Jurkat, Clone E6-1 (cell line): ENCODE data around the gene TMEM132D.

ENCODE experiments used
- DNase-seq: peaks from one replicate; pipeline ENCODE4 v3.0.0-alpha.2; 2011; ENCODE audit warnings: low read depth, low spot score
- H3K4me3 ChIP-seq: 2 replicates; pipeline ENCODE4 v1.5.1; 2011; ENCODE audit warnings: mild to moderate bottlenecking, low read length, control low read depth, moderate library complexity

The TMEM132D gene

DNA sequence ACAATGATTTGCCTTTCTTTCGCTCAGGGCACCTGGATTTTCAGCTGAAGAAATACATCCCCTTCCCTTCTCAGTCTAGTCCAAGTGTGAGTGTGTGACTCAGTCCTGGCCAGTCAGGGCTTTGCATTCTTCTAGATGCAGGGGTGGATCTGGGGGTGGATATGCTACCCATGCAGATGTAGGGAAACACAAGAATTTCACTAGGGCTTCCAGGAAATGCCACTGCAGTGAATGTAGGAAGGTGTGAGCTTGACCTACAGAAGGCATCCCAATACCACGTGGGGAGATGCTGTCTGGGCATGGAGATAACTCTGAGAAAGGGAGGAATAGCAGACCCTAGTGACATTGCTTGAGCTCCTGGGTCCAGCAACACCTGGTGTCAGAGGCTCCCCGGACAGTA lies 646.3 kb downstream of the TMEM132D start:
- no peak for DNase-seq
- no peak overlapping the region for H3K4me3 ChIP-seq

DNA sequence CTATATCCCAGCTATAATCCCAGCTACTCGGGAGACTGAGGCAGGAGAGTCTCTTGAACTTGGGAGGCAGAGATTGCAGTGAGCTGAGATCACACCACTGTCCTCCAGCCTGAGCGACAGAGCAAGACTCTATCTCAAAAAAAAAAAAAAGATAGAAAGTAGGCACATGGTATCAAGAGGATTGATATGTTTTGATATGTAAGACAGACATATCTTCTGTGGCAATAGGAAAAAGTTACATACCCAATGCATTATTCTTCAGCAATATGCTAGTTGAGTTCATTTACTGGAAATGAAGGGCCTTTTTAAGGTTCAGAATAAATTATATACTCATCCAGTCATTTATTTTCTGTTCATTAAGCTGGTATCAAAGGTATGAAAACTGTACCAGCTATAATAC lies 657.2 kb downstream of the TMEM132D start:
- H3K4me3 ChIP-seq, result no peak overlapping the region
- no peak for DNase-seq

DNA sequence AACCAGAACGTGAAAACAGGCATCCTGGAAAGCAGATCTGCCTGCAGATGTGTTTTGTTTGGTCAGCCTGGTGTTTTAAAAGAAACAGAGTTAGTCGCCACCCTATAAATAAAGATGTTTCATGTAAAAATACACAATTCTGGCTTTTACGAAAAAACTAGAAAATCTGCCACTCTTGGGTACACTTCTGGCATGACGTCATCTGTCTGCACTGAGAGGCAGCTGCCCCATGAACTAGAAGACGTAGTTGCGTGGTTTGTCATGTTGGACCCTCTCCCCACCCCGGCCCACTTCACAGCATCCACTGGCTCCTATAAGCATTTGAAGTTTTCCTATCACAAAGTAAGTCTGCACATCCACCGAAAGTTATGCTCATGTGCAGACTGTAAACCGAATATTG lies 658.1 kb downstream of the TMEM132D start:
- H3K4me3 ChIP-seq, result no peak overlapping the region
- DNase-seq, result no peak

DNA sequence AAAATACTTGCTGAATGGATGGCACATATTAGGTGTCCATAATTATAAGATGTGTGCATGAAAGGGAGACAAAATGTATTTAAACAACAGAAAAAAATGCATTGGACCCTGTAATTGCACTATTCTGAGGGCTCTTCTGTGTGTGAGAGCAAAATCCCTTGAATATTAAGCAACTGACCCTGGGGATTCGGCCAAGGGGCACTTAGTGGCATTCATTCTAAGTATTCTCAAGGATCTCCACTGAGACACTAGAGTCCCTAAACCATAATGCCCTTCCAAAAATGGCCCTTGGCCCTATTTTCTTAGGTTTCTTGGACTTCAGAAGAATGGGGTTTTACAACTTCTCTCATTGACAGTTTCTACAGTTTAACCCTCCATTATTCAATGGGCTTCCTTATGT lies 662.0 kb downstream of the TMEM132D start:
- no peak overlapping the region for H3K4me3 ChIP-seq
- no peak for DNase-seq

DNA sequence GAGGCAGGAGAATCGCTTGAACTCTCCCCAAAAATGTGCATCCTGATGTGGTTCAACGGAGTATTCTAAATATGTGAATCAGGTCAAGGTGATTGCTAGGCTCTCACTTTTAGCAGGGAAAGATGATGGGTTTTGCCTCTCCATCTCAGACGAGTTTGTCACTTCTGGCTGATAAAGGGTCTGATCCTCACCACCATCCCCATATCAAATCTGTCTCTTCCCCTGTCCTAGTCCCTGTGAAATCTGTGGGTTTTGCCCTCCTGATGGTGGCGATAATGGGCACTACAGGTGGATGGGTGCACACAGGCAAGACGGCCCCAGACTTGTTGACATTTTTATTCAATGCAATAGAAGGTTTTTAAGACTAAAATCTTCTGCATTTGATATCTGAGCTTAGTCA lies 665.9 kb downstream of the TMEM132D start:
- no peak for DNase-seq
- no peak overlapping the region for H3K4me3 ChIP-seq

DNA sequence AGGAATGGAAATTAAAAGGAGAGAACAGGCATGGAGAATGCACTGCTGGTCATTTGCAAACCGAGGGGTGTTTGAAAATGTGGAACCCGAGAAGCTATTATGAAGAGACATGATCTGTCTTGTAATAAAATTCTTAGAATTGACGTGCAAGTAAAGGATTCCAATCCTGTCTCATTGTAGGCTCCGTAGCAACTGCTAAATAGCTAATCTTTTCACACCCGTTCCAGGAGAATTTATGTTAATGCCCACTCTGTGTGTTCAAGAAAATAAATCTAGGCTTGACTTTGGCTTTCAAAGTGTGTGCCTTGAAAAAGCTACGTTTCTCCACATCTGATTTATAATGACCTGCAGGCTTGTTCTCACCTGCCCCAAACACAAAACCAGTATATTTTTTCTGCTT lies 669.6 kb downstream of the TMEM132D start:
- DNase-seq, result no peak
- no peak overlapping the region for H3K4me3 ChIP-seq

DNA sequence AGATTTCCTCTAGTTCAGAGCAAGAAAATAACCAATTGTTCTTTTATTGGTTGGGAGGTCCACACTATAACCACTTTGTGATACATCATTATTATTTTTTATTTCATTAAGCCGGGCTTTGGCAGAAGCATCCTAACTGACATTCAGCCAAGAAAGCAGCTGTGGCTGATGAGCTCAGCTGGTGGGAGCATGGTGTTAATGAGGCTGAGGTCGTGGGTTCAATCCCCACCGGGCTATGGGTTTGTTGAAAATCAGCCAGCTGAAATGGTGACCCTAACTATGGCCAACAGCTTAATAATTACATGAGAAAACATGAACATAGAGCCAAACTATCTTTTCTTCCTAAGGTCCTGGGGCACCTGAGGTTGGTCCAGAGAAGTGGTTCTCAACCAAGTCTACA lies 672.3 kb downstream of the TMEM132D start:
- no peak for DNase-seq
- no peak overlapping the region for H3K4me3 ChIP-seq

DNA sequence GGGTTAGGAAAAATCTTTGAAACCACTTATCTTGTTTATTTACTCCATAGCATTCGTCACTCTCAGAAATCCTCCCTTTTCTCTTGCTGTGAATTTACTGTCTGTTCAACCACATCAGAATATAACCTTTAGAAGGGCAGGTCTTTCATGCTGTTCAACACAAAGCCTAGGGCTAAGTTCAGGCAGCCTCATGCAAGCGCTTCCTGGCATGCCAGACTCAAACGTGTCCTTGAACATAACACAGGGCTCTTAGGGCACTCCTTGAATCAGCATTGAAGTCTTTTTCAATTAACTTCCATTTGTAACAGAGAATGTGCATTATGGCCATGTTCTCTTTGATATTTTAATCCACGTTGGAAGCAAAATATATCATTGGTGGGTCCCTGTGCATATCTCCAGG lies 672.8 kb downstream of the TMEM132D start:
- no peak for DNase-seq
- no peak overlapping the region for H3K4me3 ChIP-seq

DNA sequence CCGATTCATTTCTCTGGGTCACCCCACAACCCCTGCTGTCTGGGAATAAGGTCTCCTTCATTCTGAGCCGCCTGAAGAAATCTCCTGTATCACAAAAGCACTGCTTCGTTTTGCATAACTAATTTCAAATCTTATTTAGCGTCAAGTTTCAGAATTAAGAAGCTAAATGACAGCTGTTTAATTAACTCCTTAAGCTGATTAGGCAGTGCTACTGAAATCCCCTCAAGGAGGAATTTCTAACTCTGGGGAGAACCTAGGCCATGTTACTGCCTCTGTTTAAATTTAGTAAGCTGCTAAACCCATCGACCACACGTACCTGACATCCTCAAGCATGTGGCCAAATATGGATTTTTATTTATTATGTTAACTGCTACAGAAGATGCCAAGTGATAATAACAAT lies 677.0 kb downstream of the TMEM132D start:
- DNase-seq, result no peak
- H3K4me3 ChIP-seq, result no peak overlapping the region

DNA sequence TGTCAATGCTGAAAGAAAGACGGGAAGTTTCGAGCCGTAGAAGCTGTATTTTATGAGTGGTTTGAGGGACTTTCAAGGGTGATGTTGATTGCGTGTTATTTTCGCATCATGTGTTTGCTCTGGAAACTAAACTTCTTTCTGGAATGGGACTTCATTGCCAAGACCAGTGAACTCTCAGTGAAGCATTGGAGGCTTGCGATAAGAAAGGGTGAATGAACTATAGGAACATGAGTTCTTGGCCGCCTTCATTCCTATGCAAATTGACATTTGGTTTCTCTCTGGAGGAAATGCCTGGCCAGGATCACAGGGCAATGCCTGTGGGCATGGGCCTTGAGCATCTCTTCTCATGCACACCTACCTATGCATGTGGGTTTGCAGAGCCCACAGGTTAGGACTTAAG lies 677.8 kb downstream of the TMEM132D start:
- no peak overlapping the region for H3K4me3 ChIP-seq
- no peak for DNase-seq

DNA sequence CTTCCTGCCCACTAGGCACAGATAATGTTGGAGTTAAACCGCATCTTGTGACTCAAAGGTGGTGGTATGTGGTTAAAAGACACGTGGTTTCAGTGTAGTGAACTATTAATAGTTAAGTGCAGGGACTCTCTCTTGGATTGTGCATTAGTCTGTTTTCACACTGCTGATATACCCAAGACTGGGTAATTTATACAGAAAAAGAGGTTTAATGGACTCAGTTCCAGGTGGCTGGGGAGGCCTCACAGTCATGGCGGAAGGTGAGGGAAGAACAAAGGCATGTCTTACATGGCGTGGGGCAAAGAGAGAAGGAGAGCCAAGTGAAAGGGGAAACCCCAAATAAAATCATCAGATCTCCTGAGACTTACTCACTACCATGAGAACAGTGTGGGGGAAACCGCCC lies 688.3 kb downstream of the TMEM132D start:
- H3K4me3 ChIP-seq, result no peak overlapping the region
- DNase-seq, result peak; percentile 71

DNA sequence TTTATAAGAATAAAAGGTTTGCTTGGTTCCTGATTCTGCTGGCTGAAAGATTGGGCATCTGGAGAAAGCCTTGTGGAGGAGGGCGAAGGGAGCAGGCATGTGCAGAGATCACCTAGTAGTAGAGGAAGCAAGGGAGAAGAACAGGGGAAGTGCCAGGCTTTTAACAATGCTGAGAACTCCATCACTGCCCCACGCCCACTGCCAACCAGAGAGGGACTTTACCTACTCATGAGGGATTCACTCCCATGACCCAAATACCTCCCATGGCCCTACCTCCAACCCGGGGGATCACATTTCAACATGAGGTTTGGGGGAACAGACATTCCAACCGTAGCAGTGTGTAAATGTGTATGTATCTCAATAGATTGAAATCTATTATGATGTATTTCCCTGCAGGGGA lies 690.3 kb downstream of the TMEM132D start:
- H3K4me3 ChIP-seq, result no peak overlapping the region
- no peak for DNase-seq

DNA sequence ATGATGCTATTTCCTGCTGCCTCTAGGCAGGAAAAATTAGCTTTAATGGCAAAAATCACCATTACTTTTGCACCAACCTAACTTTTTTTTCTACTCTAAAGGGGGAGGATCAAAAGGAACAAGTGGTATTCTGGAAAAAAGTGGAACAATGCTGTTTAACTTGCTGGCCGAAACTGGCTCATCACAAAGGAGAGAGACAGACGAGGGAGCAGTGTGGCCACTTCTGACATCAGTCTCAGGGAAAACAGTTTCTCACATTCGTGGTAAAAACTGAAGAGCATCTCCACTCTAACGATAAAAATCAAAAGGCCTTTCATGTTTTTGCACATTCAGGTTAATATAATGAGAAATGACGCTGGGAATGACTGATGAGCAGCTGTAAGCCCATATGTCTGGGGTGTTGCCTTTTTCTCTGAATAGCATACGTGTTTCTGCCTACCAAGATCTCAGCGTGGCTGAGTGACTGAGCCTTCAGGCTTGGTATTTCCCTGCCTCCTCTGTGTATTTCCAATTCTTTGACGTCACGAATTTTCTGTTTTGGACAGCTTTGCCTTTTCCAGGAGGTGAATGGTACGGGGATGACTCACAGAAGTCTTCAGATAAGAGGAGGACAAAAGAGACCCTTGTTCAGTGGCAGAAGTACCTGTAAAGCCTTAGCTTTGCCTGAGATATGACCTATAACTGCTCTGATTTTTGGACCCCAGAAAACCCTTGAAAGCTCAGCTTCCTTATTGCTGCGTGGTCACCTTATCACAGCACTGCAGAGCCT lies 691.8 kb downstream of the TMEM132D start:
- DNase-seq, result no peak

DNA sequence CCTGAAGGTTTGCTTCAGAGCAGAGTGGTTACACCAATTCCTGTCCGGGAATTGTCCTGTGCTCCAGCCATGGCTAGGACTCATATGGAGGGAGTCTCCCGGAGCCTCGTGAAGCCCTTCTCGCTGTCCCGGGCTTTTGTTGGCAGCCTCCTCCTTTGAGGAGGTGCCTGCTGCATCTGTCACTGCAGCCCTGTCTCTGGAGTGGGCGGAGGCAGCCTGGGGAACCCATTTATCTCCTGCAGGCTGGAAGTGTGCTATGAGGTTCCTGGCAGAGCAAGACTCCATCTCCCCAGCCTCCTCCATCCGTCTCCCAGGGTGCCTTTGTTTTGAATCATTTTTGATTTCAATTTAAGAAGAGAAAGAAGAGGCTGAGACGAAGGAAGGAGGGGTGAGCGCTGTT lies 695.3 kb downstream of the TMEM132D start:
- no peak for DNase-seq
- H3K4me3 ChIP-seq, result no peak overlapping the region

More for the DNA sequence above, 691.8 kb downstream of the TMEM132D start:
- H3K4me3 ChIP-seq, result no peak overlapping the region

DNA sequence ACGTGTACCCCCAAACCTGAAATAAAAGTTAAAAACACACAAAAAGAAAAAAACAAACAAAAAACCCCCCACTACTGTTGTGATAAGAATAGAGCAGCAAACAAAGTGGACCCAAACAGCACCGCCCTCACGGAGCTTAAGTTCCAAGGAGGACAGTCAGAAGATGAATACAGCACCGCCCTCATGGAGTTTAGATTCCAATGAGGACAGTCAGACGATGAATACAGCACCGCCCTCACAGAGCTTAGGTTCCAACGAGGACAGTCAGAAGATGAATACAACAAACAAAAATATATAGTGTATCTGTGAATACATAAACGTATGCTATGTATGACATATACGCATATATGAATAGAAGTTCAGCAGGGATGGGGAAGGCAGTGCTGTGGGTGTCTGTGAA lies 696.7 kb downstream of the TMEM132D start:
- no peak overlapping the region for H3K4me3 ChIP-seq
- DNase-seq, result no peak

DNA sequence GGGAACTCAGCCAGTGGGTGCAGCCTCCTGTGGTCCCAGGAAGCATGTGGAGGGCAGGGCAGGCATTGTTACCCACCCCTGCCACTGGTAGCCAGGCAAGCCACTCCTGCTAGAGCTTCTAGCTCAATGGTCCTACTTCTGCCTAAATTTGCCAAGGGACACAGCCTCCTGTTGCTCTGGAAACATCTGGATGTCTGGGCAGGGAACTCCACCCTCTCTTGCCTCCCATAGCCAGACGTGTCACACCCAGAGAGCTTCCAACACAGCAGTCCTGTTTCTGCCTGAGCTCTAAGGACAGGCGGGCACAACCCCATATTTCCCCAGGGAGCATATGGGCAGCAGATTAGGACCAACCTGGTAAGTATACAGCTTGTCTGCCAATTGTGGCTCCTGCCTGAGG lies 700.4 kb downstream of the TMEM132D start:
- H3K4me3 ChIP-seq, result no peak overlapping the region
- no peak for DNase-seq

DNA sequence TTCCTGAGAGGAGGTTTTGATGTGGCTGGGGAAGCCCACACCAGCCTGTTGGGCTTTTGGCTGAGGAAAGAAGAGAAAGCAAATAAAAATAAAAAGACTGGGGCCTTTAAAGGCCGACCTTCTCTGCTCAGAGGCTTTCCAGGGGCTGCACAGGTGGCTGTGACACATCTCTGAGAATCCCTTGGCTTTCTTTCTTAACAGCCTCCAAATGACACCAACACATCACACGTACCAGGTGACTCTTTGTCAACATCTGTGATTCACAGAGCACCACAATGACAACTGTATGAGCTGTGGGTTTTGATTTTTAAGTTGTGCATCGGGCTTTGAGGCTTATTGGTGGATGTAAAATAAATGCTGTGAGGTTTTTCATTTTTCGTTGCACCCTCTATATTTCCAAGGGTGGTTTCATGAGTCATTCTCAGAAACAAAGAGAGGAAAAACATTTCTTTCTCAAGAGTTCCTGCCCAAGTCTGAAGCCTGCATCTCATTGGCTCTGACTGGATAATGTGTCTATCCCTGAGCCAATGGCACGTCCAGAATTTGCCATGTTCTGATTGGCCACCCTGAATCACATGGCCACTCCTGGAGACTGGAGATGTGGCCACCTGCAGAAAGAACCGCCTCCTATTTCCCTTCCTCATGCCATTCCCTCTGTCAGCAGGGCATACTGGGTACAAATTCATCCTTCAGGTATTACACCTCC lies 701.6 kb downstream of the TMEM132D start:
- peak; percentile 36 for DNase-seq
- H3K4me3 ChIP-seq, result no peak overlapping the region

DNA sequence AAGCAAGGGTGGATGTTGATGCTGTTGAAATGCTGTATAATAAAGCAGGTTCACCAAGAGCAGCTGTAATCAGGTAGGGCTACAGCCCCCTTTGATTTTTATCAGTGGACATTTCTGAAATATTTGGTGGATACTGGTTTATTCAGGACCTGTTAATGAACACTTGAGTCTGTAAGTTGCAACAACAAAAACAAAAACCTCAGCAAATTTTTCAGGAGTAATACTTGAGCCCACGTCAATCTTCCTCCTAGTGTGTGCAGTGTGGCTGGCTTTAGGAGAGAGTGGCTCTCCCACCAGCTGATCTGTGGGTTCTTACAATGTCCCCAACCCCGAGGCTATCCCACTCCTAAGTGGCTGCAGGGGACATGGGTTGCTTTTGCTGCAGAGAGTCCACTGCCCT lies 702.8 kb downstream of the TMEM132D start:
- H3K4me3 ChIP-seq, result no peak overlapping the region
- no peak for DNase-seq

DNA sequence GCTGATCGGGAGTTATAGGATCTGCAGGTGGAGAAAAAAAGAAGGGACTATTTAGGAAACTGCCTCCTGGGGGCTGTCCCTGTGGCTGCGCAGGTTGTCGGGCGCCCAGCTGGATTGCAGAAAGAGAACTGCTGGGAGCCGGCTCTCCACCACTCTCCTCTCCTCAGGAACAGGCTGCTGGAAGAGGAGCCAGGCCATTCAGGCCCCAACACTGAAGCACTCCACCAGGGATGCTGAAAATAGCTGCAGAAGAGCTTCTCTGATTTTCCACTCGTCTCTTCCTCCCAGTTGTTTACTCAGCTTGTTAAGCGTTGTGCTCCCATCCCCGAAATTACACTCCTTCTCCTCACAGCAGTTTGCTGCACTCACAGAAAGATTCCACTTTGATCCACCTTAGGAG lies 703.2 kb downstream of the TMEM132D start:
- DNase-seq, result no peak
- no peak overlapping the region for H3K4me3 ChIP-seq

DNA sequence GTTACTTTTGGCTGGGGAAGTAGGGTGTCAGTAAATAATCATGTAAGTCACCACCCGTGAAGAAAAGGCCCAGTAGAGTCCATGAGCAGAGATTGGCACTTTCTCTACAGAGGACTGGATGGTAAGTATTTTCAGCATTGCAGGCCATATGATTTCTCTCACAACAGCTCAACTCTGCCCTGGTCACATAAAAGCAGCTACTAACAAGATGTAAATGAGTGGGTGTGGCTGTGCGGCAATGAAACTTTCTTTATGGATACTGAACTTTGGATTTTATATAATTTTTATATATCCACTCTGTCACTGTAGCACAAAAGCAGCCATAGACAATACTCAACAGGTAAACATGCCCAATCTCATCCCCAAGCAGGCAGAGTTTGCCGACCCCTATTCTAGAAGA lies 706.9 kb downstream of the TMEM132D start:
- H3K4me3 ChIP-seq, result no peak overlapping the region
- DNase-seq, result no peak

DNA sequence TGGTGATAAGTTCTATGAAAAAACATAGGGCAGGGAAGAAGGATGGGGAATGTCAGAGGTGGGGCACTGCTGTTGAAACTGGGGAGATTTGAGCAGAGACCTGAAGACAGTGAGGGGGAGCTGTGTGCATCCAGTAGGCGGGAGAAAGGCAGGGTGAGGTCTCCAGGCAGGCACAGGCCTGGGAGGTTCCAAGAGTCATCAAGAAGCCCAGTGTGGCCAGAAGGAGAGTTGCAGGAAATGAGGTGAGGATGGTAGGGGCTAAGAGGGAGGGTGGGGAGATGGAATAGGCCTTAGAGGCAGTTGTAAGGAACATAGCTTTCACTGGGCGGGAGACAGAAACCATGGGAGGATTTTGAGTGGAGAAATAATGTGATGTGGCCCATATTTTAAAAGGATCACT lies 708.7 kb downstream of the TMEM132D start:
- H3K4me3 ChIP-seq, result no peak overlapping the region
- no peak for DNase-seq
